Endothelial cell of umbilical vein (primary cell): ENCODE measurements around the gene IRF8. TPM values are rescaled to one million over a fixed set of nuclear protein-coding genes. Genes with fewer than 3 reads are reported as not detected.
A peak's percentile ranks its signal among the peaks of the same experiment; 100 is the strongest.

Experiments used
- BruUV-seq: library from RNA; stranded (reverse); fragments of 400-500 nt; replicated peaks from 2 replicates; lab custom pipeline; 2021; lab: Mats Ljungman, UMichigan
- CTCF ChIA-PET: fragments of 300-600, 350-600 bp; sonication (Branson Sonifier 250); formaldehyde crosslinking; loops from one replicate; lab custom pipeline; 2021; ENCODE audit warnings: antibody characterized with exemption, inconsistent platforms; lab: Charles Lee
- POLR2A ChIA-PET: fragments of 300-600, 350-600 bp; sonication (Branson Sonifier 250); formaldehyde crosslinking; loops from one replicate; lab custom pipeline; 2021; ENCODE audit warnings: antibody characterized with exemption, inconsistent platforms; lab: Charles Lee
- DNase-seq: peaks from one replicate; pipeline ENCODE4 v3.0.0-alpha.2; 2011; ENCODE audit warnings: low read depth, low spot score
- FAIRE-seq: peaks from 2 replicates; lab custom pipeline; 2011; peaks lifted over from hg19 to GRCh38; lab: Jason Lieb, UNC
- H2AFZ ChIP-seq: 2 replicates; pipeline ENCODE4 v1.6.0; 2012; ENCODE audit warnings: low read depth, low read length, control low read depth, inconsistent platforms
- H3K27ac ChIP-seq: 2 replicates; pipeline ENCODE4 v1.5.1; 2011; ENCODE audit warnings: low read depth, mild to moderate bottlenecking, control low read depth, low read length, moderate library complexity; ENCODE audit not compliant: insufficient read depth
- H3K27me3 ChIP-seq, 2 experiments: 2 replicates each; pipeline versions ENCODE4 v1.6.0 to v1.6.1; 2011; ENCODE audit warnings: low read length in 2 of 2, mixed read lengths in 1 of 2; ENCODE audit not compliant: control insufficient read depth in 2 of 2, insufficient read depth in 2 of 2
- H3K36me3 ChIP-seq, 2 experiments: 2 replicates in 1 of 2; 3 replicates in 1 of 2; pipeline ENCODE4 v1.5.1; 2011; ENCODE audit warnings: low read length in 2 of 2, mild to moderate bottlenecking in 1 of 2, moderate library complexity in 1 of 2; ENCODE audit not compliant: control insufficient read depth in 2 of 2, insufficient read depth in 2 of 2; ENCODE audit errors: extremely low read depth in 1 of 2
- H3K4me1 ChIP-seq: 3 replicates; pipeline ENCODE4 v1.5.1; 2011; ENCODE audit warnings: mild to moderate bottlenecking, low read length; ENCODE audit not compliant: control insufficient read depth, insufficient read depth; ENCODE audit errors: extremely low read depth
- H3K4me2 ChIP-seq: 2 replicates; pipeline ENCODE4 v1.6.1; 2011; ENCODE audit warnings: low read length, control low read depth, mixed read lengths; ENCODE audit not compliant: insufficient read depth
- H3K4me3 ChIP-seq, 3 experiments: fragments of 200-600 bp in 1 of 3; sonication (generic), shearing (Covaris generic) in 1 of 3; replicated peaks in 1 of 3; 2 replicates each; pipeline ENCODE4 v1.5.1; 2011 to 2016; ENCODE audit warnings: control low read depth in 3 of 3, low read length in 3 of 3, mild to moderate bottlenecking in 2 of 3, inconsistent platforms in 1 of 3, low read depth in 1 of 3, moderate library complexity in 1 of 3; ENCODE audit not compliant: insufficient read depth in 1 of 3
- H3K79me2 ChIP-seq: 2 replicates; pipeline ENCODE4 v1.6.0; 2012; ENCODE audit warnings: low read length, inconsistent platforms; ENCODE audit not compliant: control insufficient read depth, insufficient read depth
- H3K9ac ChIP-seq: replicated peaks from 2 replicates; pipeline ENCODE3; 2011; ENCODE audit warnings: low read length, control low read depth; ENCODE audit not compliant: insufficient read depth; ENCODE audit errors: extremely low read depth
- H3K9me1 ChIP-seq: replicated peaks from 3 replicates; pipeline ENCODE4 v1.6.0; 2011; ENCODE audit warnings: mild to moderate bottlenecking, low read length; ENCODE audit not compliant: control insufficient read depth, insufficient read depth; ENCODE audit errors: extremely low read depth
- H3K9me3 ChIP-seq: replicated peaks from 2 replicates; pipeline ENCODE4 v1.5.1; 2012; ENCODE audit warnings: low read length, inconsistent platforms; ENCODE audit not compliant: control insufficient read depth, insufficient read depth
- H4K20me1 ChIP-seq: replicated peaks from 2 replicates; pipeline ENCODE3; 2011; ENCODE audit warnings: mild to moderate bottlenecking, low read length; ENCODE audit not compliant: control insufficient read depth, insufficient read depth; ENCODE audit errors: extremely low read depth
- CTCF ChIP-seq, 2 donors: IDR thresholded peaks; 1 replicate in 1 of 2; 2 replicates in 1 of 2; pipeline ENCODE4 v1.5.1; 2011; ENCODE audit warnings: low read length in 2 of 2, mild to moderate bottlenecking in 2 of 2, moderate library complexity in 2 of 2, control low read depth in 1 of 2, inconsistent platforms in 1 of 2, low read depth in 1 of 2; ENCODE audit not compliant: insufficient read depth in 1 of 2; ENCODE audit errors: extremely low read depth in 1 of 2
- JUN ChIP-seq: IDR thresholded peaks from 2 replicates; pipeline ENCODE4 v1.6.1; 2011; ENCODE audit warnings: borderline replicate concordance, low read depth; ENCODE audit not compliant: insufficient read length, insufficient read depth
- MAX ChIP-seq: IDR thresholded peaks from 2 replicates; pipeline ENCODE4 v1.6.1; 2011; ENCODE audit not compliant: insufficient read depth, insufficient read length
- MYC ChIP-seq: IDR thresholded peaks from one replicate; pipeline ENCODE4 v1.6.1; 2011; ENCODE audit warnings: mild to moderate bottlenecking, low read depth, low read length
- POLR2AphosphoS5 ChIP-seq: IDR thresholded peaks from 2 replicates; pipeline ENCODE4 v1.6.1; 2012; ENCODE audit warnings: low read depth, mild to moderate bottlenecking, control low read depth, low read length, moderate library complexity; ENCODE audit not compliant: insufficient read depth
- dilution Hi-C: fragments of 300-500 bp; cut with MboI; formaldehyde crosslinking; loops from one replicate; pipeline ENCODE4 v1.15.0; 2019; ENCODE audit warnings: low sequenced_read_pairs; ENCODE audit not compliant: extremely low pct_ligation_motif_present
- intact Hi-C: fragments of 100-400 bp; cut with micrococcal nuclease; formaldehyde crosslinking; loops from one replicate; pipeline ENCODE4 v1.10.0; 2022
- polyA plus RNA-seq, 4 experiments: library from polyadenylated mRNA; depleted of rRNA in 3 of 4; stranded (reverse) in 3 of 4; unstranded in 1 of 4; fragments of >200 nt; gene quantifications; 2 replicates each; pipeline versions ENCODE4 v1.2.1 to v1.2.3, GENCODE V29; 2011 to 2012; ENCODE audit warnings: missing spikeins in 1 of 4
- total RNA-seq: library from RNA; stranded (reverse); gene quantifications from 2 replicates; pipeline ENCODE4 v1.2.3, GENCODE V29; 2021

The IRF8 gene
- total and polyA plus RNA-seq, 2 donors (not counting 3 experiments of a cell fraction or from before 2014, with no cell fraction given): not detected

- Histone ChIP-seq H3K4me3 (no peak overlapping the region), H3K9ac (no peak overlapping the region), H2AFZ (no peak overlapping the region), H3K4me1 (peaks cover 3% of the 10 kb centered on the region), H3K27ac (no peak overlapping the region), H3K9me1 (no peaks in the 10 kb centered on the region), H3K79me2 (no peaks in the 10 kb centered on the region), H4K20me1 (no peaks in the 10 kb centered on the region), H3K4me2 (no peak overlapping the region), H3K9me3 (no peaks in the 10 kb centered on the region), H3K36me3 (no peaks in the 10 kb centered on the region), H3K27me3 (peaks cover 3 to 13% of the 10 kb centered on the region in 2 experiments)
- intact Hi-C loops (loop anchor here (1.0 to 2.0 kb wide), 3 partner anchors 10 to 108 kb away; no protein-coding TSS in a partner anchor), dilution Hi-C loops (no loop called here)
- DNase-seq: peak; percentile 92
- BruUV-seq: no TSS peak
- ChIA-PET CTCF (interaction anchor here (1.0 to 2.1 kb wide), 9 partner anchors 8 to 137 kb away, joined by 3 to 17 read pairs (median 5); no protein-coding TSS in a partner anchor), POLR2A (no interaction called here)
- TF ChIP-seq JUN (peak; percentile 49), POLR2AphosphoS5 (peak; percentile 39), MAX (peak; percentile 48), CTCF (IDR thresholded peaks at IDR 0.05; ENCODE audit: extremely low read depth in 1 of 2, insufficient read depth in 1 of 2, low read depth in 1 of 2, low read length in 2 of 2) (peak; percentile 5 to 25), MYC (no peak)
- peak; percentile 92 for FAIRE-seq
Observed at GRCh38 chr16:85878875-85879274, 20.1 kb upstream of the IRF8 start.
